Measurements from ENCODE around the gene GPBP1L1.

The GPBP1L1 gene

DNA sequence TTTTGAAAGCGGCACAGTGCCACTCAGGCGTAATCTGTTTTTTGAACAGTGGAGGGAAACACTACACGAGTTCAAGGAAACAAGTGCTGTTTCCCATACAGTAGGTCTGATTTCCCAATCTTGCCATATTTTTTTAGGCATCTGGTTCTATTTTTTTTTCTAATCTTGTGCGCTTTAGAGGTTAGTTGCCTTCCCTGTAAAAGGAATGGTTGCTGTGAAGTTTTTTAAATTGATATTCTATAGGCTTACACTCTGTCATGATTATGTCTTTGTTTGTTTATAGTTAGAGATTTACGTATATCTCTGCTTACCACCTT, 101.3 kb downstream of the GPBP1L1 start:
- no peak for DNase-seq

DNA sequence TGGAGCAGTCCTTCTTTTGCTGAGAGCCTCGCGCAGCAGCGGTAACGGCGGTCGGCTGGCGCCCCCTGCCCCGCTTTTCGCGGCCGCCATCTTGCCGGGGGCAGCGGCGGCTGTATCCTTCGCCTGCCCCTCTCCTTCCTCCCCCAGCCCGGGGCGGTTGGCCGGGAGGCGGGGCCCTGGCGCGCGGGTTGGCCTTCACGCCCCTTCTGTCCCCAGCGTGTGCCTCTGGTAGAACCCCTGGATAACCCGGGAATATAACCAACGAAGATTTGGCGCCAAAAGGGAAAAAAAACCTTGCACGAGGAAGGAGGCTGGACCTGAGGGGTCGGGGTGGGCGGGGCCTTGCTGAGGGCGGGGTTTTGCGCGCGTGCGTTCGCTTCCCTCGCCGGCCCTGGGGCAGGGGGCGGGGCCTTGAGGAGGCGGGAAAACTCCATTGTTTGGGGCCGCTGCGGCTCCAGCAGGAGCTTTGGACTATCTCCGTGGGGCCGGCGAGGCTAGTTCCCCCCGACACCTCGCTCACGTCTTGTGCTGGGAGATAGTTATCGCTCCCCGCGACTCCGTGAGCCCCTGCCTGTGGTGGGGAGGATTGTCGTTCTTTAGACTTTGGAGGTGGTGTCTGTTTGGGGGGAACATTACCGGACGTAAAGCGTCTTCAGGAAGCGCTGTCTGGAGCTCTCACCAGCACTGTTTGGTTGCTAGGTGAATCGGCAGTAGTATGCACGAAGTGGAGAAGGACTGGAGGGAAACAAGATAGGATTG, 101.8 kb downstream of the GPBP1L1 start:
- peak; percentile 87 for DNase-seq

DNA sequence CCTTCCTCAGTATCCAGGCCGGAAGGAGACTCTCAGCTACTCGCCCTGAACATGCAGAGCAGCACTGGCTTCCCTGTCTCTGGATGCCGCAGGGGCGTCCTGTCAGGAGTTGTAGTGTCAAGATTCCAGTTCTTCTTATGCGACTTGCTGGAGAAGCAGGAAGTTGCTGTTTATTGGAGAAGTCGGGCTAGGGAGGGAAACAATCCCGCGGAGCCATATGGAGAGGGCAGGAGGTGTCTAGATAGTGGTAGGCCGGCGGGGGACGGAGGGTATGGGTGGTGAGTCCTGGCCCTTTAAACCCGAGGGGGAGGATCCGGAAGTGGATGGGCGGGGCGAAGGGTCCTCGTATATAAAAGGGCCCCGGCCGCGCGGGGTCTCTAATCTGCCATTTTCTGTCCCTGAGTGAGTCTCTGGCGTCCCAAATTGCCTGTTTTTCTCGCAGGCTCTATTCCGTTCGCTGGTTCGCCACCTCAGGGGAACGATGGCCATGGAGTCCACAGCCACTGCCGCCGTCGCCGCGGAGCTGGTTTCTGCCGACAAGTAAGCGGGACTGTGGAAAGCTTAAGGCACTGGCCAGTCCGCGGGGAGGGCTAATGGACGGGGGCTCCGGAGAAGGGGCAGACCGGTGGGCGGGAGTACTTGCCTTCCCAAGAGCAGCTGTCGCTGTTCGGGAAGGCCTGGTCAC, 102.5 kb downstream of the GPBP1L1 start, which contains the start of gene NASP:
NASP (plus strand) TSS at position 376 of the 685 bp plus-strand sequence; CDS start at position 482, 106 bp downstream.
- DNase-seq = peak; percentile 94

DNA sequence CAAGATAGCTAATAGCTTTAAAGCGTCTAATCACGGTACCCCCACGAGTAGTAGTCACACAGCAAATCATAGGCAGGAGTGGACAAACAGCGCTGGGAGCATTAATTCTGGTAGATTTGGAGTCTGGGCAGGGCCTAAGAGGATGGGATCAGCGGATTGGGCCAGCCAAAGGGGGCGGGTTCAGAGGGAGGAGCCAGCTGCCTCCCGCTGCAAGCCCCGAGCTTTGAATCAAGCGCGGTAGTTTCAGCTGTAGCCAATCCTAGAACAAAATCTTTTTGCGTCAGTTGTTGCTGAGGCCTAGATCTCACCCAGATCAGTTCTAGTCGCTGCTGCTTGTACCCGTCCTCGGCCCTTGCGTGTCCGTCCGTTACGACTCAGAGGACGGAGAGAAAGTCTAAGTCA, 103.1 kb downstream of the GPBP1L1 start:
- DNase-seq = peak; percentile 96

Data from activated naive CD4-positive, alpha-beta T cell treated with Interleukin-2 at 50 U/mL for 16 hours (primary cell).